22Rv1 (cell line): Measurements from ENCODE around the gene EPS8L3.
"Not testable (repeated sequence)": the region's sequence is repeated elsewhere in the genome, so short reads cannot be mapped to it uniquely, and the experiment has no call there.

Experiments
- H3K27ac ChIP-seq: fragments of 450-650 bp; 2 replicates; pipeline ENCODE4 v1.5.1; 2017
- CTCF ChIP-seq: fragments of 450-650 bp; IDR thresholded peaks from 2 replicates; pipeline ENCODE4 v1.5.1; 2017; ENCODE audit warnings: mild to moderate bottlenecking
- ZFX ChIP-seq: fragments of 450-650 bp; IDR thresholded peaks from 2 replicates; pipeline ENCODE4 v1.6.1; 2017; ENCODE audit warnings: antibody characterized with exemption, borderline replicate concordance

The EPS8L3 gene

GRCh38 chr1:109757936-109758786 lies 5.6 kb downstream of the EPS8L3 start:
- TF ChIP-seq ZFX (no peak), CTCF (no peak)
- H3K27ac ChIP-seq: no peak overlapping the region

GRCh38 chr1:109756848-109757521 lies 6.7 kb downstream of the EPS8L3 start:
- H3K27ac ChIP-seq: no peak overlapping the region
- TF ChIP-seq ZFX (no peak), CTCF (no peak)

GRCh38 chr1:109756325-109756724 lies 7.4 kb downstream of the EPS8L3 start:
- not testable (repeated sequence) for H3K27ac ChIP-seq

- no peak overlapping the region for H3K27ac ChIP-seq
- TF ChIP-seq ZFX (no peak), CTCF (no peak)
Measured at GRCh38 chr1:109754738-109755137, 9.0 kb downstream of the EPS8L3 start.

- H3K27ac ChIP-seq: no peak overlapping the region
- TF ChIP-seq ZFX (no peak), CTCF (no peak)
Measured at GRCh38 chr1:109751531-109752260, 12.0 kb downstream of the EPS8L3 start.

- no peak overlapping the region for H3K27ac ChIP-seq
- TF ChIP-seq CTCF (no peak), ZFX (no peak)
Measured at GRCh38 chr1:109750920-109751319, 12.8 kb downstream of the EPS8L3 start.

GRCh38 chr1:109750241-109750882 lies 13.4 kb downstream of the EPS8L3 start:
- TF ChIP-seq CTCF (no peak), ZFX (no peak)
- H3K27ac ChIP-seq: no peak overlapping the region
